Endodermal cell (in vitro differentiated cells): ENCODE results near the gene RPTOR. TPM values are rescaled to one million over a fixed set of nuclear protein-coding genes. Genes with fewer than 3 reads are reported as not detected.
"Not testable (repeated sequence)": the region's sequence is repeated elsewhere in the genome, so short reads cannot be mapped to it uniquely, and the experiment has no call there.

ENCODE experiments used
- DNase-seq: peaks from one replicate; pipeline ENCODE4 v3.0.0-alpha.2; 2017
- H3K27ac ChIP-seq: 2 replicates; pipeline ENCODE4 v1.5.1; 2013; ENCODE audit warnings: mild to moderate bottlenecking, low read depth, low read length, moderate library complexity
- H3K27me3 ChIP-seq: 2 replicates; pipeline ENCODE4 v1.6.1; 2013; ENCODE audit warnings: mild to moderate bottlenecking, low read length, moderate library complexity; ENCODE audit not compliant: insufficient read depth, control insufficient read depth, poor library complexity, severe bottlenecking
- H3K36me3 ChIP-seq: 2 replicates; pipeline ENCODE4 v1.7.0; 2013; ENCODE audit warnings: mild to moderate bottlenecking, low read length, moderate library complexity; ENCODE audit not compliant: control insufficient read depth, insufficient read depth
- H3K4me1 ChIP-seq: one replicate; pipeline ENCODE4 v1.7.0; 2013; ENCODE audit warnings: low read length; ENCODE audit not compliant: control insufficient read depth, insufficient read depth
- H3K4me3 ChIP-seq: 2 replicates; pipeline ENCODE4 v1.5.1; 2013; ENCODE audit warnings: mild to moderate bottlenecking, low read length, moderate library complexity
- H3K9ac ChIP-seq: 2 replicates; pipeline ENCODE4 v1.6.1; 2013; ENCODE audit warnings: mild to moderate bottlenecking, low read length, moderate library complexity; ENCODE audit not compliant: poor library complexity, severe bottlenecking; ENCODE audit errors: extremely low read depth
- H3K9me3 ChIP-seq: 2 replicates; pipeline ENCODE4 v1.6.1; 2013; ENCODE audit warnings: mild to moderate bottlenecking, low read length, moderate library complexity; ENCODE audit not compliant: control insufficient read depth
- H3K27ac Mint-ChIP-seq: 2 replicates; pipeline ENCODE4 v1.8.0; 2020; ENCODE audit warnings: mixed read lengths
- H3K27me3 Mint-ChIP-seq: 2 replicates; pipeline ENCODE4 v1.8.0; 2021; ENCODE audit warnings: mild to moderate bottlenecking, mixed read lengths; ENCODE audit not compliant: insufficient read depth
- H3K36me3 Mint-ChIP-seq: 2 replicates; pipeline ENCODE4 v1.8.0; 2020; ENCODE audit warnings: low read depth, mixed read lengths
- H3K4me1 Mint-ChIP-seq: 2 replicates; pipeline ENCODE4 v1.8.0; 2020; ENCODE audit warnings: mixed read lengths
- H3K4me3 Mint-ChIP-seq: 2 replicates; pipeline ENCODE4 v1.8.0; 2020; ENCODE audit warnings: mild to moderate bottlenecking, moderate library complexity, mixed read lengths
- H3K9me3 Mint-ChIP-seq: 2 replicates; pipeline ENCODE4 v1.8.0; 2020; ENCODE audit warnings: mild to moderate bottlenecking, mixed read lengths
- CTCF ChIP-seq: fragments of 200-600 bp; sonication (generic); conservative IDR thresholded peaks from 2 replicates; pipeline ENCODE4 v1.5.0; 2021; ENCODE audit warnings: antibody characterized with exemption, mild to moderate bottlenecking
- WGBS, 2 experiments: methylation state at CpG; one replicate each; pipeline versions ENCODE4 v1.1.5 to v1.1.7; 2013; ENCODE audit warnings: missing lambda C conversion rate in 2 of 2, mixed read lengths in 1 of 2; ENCODE audit not compliant: insufficient coverage in 1 of 2, insufficient read length in 1 of 2; 5-methylcytosine and 5-hydroxymethylcytosine counted together
- total RNA-seq, 2 donors: library from RNA; stranded (reverse); fragmentation: NEBNext Ultra II Directional in 1 of 2; extraction: Animal tissue kit (Norgen Biotek cat#: 25700) in 1 of 2; gene quantifications; 2 replicates in 1 of 2; 3 replicates in 1 of 2; pipeline ENCODE4 v1.2.1, GENCODE V29; 2021

Gene RPTOR
- total RNA-seq, 2 donors from 2014 or later = 45.1 to 53.4 TPM

- Mint-ChIP-seq H3K4me1 (peaks cover 29% of the 10 kb centered on the region), H3K36me3 (peaks cover 13% of the 10 kb centered on the region), H3K27ac (no peak overlapping the region), H3K9me3 (no peaks in the 10 kb centered on the region), H3K27me3 (no peaks in the 10 kb centered on the region), H3K4me3 (no peak overlapping the region)
- H3K27ac ChIP-seq = no peak overlapping the region
- H3K9ac ChIP-seq = no peak overlapping the region
- no peak overlapping the region for H3K4me3 ChIP-seq
- H3K27me3 ChIP-seq = no peaks in the 10 kb centered on the region
- DNase-seq = peak; percentile 28
- H3K4me1 ChIP-seq = peaks cover 9% of the 10 kb centered on the region
- WGBS, 2 experiments = 90 to 96% methylated on average over 9 to 14 of the region's 14 CpGs
- peaks cover 5% of the 10 kb centered on the region for H3K36me3 ChIP-seq
- TF ChIP-seq CTCF = no peak
- H3K9me3 ChIP-seq = no peaks in the 10 kb centered on the region
Observed at GRCh38 chr17:80625627-80626026, 81.0 kb downstream of the RPTOR start.

GRCh38 chr17:80628881-80629280 is 84.2 kb downstream of the RPTOR start:
- H3K27me3 ChIP-seq, H3K4me3 ChIP-seq, H3K27ac ChIP-seq, H3K4me1 ChIP-seq, H3K27me3 Mint-ChIP-seq, DNase-seq, H3K36me3 ChIP-seq, H3K27ac Mint-ChIP-seq, H3K4me3 Mint-ChIP-seq, H3K9me3 ChIP-seq, H3K9me3 Mint-ChIP-seq, H3K9ac ChIP-seq: not testable (repeated sequence)
- Mint-ChIP-seq H3K36me3 (peaks cover 13% of the 10 kb centered on the region), H3K4me1 (peaks cover 32% of the 10 kb centered on the region)
- WGBS, 2 experiments = 95% methylated on average over 7 of the region's 7 CpGs

- WGBS, 2 experiments = 88 to 95% methylated on average over 7 to 13 of the region's 13 CpGs
- H3K9ac ChIP-seq = no peak overlapping the region
- H3K9me3 Mint-ChIP-seq = no peaks in the 10 kb centered on the region
Observed at GRCh38 chr17:80629298-80630028, 84.8 kb downstream of the RPTOR start.

More at GRCh38 chr17:80629298-80630028, 84.8 kb downstream of the RPTOR start:
- no peaks in the 10 kb centered on the region for H3K9me3 ChIP-seq
- Mint-ChIP-seq H3K27ac (no peak overlapping the region), H3K36me3 (peaks cover 13% of the 10 kb centered on the region), H3K27me3 (no peaks in the 10 kb centered on the region), H3K4me3 (no peak overlapping the region), H3K4me1 (peaks cover 32% of the 10 kb centered on the region)
- H3K27me3 ChIP-seq = no peaks in the 10 kb centered on the region
- DNase-seq = no peak
- H3K4me3 ChIP-seq = no peak overlapping the region
- no peak overlapping the region for H3K27ac ChIP-seq
- TF ChIP-seq CTCF = no peak
- H3K4me1 ChIP-seq = peaks cover 6% of the 10 kb centered on the region
- H3K36me3 ChIP-seq = peaks cover 5% of the 10 kb centered on the region
